Middle frontal gyrus (tissue), 1 donor: Measurements from ENCODE around the gene YES1.

Source experiments
- DNase-seq: peaks from one replicate; pipeline ENCODE4 v3.0.0-alpha.2; 2015; ENCODE audit warnings: low spot score; ENCODE audit errors: extremely low spot score

YES1 gene

DNA sequence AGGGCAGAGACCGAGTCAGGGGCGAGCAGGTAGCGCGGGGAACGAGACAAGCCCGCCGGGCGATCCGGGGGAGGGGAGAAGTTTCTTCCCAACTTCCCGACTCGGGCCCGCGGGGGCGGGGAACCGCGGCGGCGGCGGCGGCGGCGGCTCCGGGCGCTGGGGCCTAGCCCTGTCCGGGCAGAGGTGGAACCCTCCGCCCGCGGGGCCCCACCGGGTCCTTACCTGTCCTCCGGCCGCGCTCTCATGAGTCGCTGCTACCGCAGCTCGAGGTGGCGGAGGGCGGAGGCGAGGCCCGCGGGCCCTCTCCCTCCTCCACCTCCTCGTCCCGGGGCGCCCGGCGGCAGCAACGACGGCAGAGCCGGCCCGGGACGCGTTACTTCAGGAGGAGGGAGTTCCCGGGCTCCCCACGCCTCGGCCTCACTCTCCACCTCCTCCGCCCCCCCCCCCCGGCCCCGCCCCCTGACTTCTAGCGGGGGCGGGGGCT, at the start of gene YES1:
YES1 (minus strand) TSS at position 351 of the 484 bp plus-strand sequence. CDS start 55,415 bp downstream, outside the sequence.
- no peak for DNase-seq

GRCh38 chr18:857986-858385, 45.9 kb upstream of the YES1 start:
- DNase-seq, result no peak

- DNase-seq, result no peak
These were observed 41.4 kb upstream of the YES1 start for GRCh38 chr18:853471-853870.

GRCh38 chr18:850960-851359, 38.9 kb upstream of the YES1 start:
- no peak for DNase-seq

- no peak for DNase-seq
These were observed 37.0 kb upstream of the YES1 start for GRCh38 chr18:849021-849420.

DNA sequence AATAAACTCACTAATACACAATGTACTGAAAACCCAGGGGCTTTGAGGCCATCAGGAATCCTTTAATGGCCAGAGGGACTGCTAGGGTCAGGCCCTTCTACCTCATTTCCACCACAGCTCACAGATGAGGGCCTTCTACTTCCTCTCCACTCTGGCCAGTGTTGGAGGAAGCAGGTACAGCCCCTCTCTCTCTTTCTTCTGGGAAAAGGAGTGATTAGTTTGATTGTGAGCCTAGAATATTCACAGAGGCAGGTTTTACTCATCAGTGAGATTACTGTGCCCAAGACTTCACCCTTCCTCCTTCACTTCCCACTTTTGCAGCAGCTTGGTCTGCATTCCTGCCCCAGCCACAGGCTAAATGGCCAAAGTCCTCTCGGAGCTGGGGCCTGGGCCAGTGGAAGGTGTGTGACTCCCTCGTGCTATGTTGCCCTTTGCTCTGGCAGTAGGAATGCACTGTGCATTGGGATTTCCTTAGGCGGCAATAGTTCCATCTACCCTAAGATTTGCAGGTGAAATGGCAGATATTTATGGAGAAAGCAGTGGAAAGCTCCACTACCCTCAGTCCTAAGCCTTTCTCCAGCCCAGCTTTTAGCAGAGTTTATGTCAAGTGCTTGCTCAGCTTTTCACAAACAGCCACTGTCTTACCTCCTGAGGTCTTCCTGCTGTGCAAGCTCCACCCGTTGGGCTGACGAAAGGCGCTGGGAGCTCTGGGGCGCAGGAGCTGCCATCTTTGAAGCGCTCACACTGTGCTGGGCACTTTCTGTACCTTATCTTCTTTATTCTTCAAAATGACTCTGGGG, 36.2 kb upstream of the YES1 start:
- DNase-seq, result no peak

DNA sequence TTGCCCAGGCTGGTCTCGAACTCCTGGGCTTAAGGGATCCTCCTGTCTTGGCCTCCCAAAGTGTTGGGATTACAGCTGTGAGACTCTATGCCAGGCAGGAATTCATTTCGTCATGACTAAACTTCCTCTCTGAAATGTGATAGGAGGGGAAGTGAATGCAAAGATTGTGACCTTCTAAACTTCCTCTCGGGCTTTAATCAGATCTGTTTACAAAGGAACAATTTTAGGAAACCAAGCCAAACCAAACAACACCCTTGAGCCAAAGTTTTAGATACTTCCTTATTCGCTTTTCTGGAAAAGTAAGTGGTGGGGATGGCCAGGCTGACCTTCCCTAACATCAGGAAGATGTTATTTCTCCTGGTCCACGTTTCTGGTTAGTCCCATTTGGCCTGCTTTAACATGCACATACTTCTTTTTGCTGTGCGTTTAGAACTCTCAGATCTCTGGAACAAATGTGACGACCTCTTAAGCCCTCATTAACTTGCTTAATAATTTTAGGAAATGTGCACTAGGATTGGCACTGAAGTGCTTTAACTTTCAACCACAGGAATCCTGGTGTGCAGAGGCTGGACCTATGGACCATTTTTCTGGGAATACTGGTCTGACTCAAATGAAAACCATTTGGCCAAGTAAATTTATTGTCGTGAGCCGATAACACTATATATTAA, 33.2 kb upstream of the YES1 start:
- no peak for DNase-seq

DNA sequence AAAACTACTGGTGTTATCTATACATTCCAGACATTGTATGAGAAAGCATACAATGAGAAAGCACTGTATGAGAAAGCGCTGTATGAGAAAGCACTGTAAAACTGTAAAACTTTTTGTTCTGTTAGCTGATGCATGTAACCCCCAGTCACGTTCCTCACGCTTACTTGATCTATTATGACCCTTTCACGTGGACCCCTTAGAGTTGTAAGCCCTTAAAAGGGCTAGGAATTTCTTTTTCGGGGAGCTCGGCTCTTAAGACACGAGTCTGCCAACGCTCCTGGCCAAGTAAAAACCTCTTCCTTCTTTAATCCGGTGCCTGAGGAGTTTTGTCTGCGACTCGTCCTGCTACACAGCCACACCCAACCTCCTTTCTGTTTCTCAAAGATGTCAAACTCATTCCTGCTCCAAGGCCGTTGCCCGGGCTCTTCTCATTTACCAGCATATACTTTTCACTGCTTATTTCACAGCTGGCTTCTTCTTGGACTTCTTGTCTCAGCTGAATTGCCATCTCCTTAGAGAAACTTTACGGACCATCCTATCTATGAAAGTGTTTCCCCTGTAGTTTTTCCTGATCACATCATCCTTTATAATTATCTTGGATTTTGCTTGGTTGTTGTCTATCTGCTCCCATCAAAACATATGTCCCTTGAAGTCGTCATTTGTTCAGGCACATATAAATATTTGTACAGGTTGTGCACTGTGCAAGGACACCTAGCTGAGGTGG, 29.8 kb upstream of the YES1 start:
- DNase-seq, result no peak

- no peak for DNase-seq
These were observed 28.5 kb upstream of the YES1 start for GRCh38 chr18:840516-840915.

GRCh38 chr18:840023-840408, 28.0 kb upstream of the YES1 start:
- no peak for DNase-seq

- peak; percentile 77 for DNase-seq
These were observed 27.4 kb upstream of the YES1 start for GRCh38 chr18:839224-840022.

- DNase-seq, result no peak
These were observed 25.9 kb upstream of the YES1 start for GRCh38 chr18:837922-838321.

GRCh38 chr18:834082-834720, 22.2 kb upstream of the YES1 start:
- DNase-seq, result no peak

DNA sequence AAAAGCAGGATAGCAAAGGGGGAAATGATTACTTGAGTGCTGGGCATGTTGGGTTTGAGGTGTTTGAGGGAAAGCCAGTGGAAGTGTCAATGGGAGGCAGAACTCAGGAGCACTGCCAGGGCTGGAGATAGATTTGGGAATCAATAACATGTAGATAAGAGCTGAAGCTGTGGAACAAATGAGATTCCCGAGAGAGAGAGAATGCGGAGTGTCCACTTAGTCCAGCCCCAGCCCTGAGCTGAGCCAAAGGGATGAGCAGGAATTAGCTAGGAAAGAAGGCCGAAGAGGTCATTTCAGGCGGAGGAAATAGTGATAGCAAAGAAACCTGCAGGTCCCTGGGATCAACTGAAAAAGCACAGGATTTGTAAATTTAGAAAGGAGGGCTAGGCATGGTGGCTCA, 21.2 kb upstream of the YES1 start:
- no peak for DNase-seq

GRCh38 chr18:832085-832681, 20.1 kb upstream of the YES1 start:
- DNase-seq, result no peak

DNA sequence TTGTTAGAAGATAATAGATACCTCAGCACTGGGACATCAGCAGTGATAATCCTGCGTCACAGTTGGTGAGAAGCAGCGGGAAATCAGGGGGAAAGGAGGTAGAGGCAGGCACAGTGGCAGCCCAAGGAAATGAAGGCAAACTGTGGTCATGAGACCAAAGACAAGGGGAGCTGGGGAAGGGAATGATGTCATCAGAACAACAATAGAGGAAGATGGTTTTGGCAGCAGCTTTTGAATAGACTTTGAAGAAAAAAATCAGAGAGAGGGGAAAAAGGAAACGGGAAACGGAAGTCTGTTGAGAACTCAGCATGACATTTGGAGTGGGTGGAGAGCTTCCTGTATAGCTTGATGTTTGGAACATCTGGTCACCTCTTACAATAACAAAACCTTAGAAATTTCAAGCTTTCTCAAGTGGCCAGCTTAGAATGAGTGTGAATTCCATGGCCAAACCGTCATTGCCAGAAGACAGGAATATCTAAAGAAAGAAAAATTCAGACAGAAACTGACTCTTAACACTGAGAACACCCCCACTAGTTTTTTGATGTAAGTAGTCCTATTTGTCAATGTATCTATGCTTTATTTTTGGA, 18.4 kb upstream of the YES1 start:
- DNase-seq, result no peak

GRCh38 chr18:829432-829831, 17.4 kb upstream of the YES1 start:
- DNase-seq, result no peak

GRCh38 chr18:827093-827677, 15.1 kb upstream of the YES1 start:
- DNase-seq, result no peak

- DNase-seq, result no peak
These were observed 14.0 kb upstream of the YES1 start for GRCh38 chr18:825891-826585.
